Activated CD4-positive, CD25-positive, alpha-beta regulatory T cell treated with anti-CD3 and anti-CD28 coated beads, Interleukin-2, amount 50 U/mL, for 24 hours (primary cell): ENCODE results near the gene SPEN.

Experiments used
- ATAC-seq, 2 donors: fragments of 150-1000 bp; cut with Tn5 transposase; one replicate each; pipeline ENCODE4 v1.10.0; 2021; ENCODE audit warnings: mild to moderate bottlenecking in 1 of 2, moderate library complexity in 1 of 2

SPEN gene

DNA sequence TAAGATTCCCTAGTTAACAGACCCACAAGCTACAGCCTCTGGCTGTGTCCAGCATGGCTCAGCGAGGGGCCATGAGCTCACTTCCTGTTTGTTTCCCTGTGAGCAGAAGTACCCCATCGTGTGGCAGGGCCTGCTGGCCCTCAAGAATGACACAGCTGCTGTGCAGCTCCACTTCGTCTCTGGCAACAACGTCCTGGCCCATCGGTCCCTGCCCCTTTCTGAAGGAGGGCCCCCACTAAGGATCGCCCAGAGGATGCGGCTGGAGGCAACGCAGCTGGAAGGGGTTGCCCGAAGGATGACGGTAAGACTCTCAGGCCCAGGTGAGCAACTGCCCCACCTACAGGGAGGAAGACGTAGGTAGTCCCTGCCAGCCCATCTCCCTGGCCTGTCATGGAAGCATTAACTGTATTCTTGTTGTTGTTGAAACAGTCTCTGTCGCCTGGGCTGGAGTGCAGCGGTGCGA, 90.2 kb downstream of the SPEN start:
- ATAC-seq = peak in 1 of 2 donors; percentile 37

DNA sequence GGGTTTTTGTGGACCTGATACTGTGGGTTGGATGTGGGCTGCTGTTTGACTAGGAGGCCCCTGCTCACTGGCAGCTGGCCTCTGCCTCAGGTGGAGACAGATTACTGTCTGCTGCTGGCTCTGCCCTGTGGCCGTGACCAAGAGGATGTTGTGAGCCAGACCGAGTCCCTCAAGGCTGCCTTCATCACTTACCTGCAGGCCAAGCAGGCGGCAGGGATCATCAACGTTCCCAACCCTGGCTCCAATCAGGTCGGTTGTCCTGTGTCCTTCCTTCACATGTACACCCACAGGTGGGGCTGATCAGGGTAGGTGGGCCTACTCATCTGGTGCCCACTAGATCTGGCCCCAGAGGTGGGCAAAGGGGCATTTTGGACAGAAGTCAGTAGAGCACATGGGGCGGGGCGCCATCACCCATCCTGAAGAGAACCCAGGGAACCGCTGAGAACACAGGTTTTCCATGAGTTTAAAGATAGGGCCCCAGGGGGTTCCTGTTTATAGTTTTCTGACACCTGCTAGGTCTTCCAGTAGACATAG, 91.2 kb downstream of the SPEN start:
- ATAC-seq = peak in 1 of 2 donors; percentile 17

DNA sequence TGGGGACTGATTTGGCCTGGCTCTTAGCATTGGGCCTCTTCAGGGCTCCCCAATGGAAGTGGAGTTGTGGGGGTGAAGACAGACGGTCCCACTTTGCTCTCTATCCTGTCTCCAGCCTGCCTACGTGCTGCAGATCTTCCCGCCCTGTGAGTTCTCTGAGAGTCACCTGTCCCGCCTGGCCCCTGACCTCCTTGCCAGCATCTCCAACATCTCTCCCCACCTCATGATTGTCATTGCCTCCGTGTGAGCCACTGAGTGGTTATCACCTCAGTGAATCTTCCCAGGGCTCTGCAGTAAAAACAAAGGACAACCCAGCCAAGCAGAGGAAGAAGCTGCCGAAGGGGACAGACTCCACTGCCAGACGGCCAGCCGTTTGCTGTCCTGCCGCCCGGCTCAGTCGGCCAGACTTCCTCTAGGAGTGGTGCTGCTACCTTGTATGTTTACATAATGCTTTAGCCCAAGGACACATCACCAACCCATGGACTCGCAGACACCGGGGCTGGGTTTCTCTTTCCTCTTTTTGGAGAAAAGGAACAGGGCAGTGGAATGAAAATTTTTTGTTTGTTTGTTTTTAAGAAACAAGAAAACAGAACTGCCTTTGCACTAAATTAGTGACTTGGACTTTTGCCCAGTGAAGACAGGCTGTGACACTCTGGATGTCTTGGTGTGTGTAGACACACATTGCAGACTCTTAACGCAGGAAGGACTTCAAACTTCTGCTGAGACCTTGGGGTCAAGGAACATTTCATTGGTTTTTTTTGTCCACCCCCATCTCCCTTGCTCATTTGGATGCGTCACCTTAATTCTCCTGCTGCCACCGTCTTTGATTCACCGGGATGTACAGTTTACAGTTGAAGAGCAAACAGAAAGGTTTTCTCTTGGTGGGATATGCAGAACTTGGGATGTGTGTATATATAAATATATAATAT, 91.9 kb downstream of the SPEN start:
- ATAC-seq = no peak

DNA sequence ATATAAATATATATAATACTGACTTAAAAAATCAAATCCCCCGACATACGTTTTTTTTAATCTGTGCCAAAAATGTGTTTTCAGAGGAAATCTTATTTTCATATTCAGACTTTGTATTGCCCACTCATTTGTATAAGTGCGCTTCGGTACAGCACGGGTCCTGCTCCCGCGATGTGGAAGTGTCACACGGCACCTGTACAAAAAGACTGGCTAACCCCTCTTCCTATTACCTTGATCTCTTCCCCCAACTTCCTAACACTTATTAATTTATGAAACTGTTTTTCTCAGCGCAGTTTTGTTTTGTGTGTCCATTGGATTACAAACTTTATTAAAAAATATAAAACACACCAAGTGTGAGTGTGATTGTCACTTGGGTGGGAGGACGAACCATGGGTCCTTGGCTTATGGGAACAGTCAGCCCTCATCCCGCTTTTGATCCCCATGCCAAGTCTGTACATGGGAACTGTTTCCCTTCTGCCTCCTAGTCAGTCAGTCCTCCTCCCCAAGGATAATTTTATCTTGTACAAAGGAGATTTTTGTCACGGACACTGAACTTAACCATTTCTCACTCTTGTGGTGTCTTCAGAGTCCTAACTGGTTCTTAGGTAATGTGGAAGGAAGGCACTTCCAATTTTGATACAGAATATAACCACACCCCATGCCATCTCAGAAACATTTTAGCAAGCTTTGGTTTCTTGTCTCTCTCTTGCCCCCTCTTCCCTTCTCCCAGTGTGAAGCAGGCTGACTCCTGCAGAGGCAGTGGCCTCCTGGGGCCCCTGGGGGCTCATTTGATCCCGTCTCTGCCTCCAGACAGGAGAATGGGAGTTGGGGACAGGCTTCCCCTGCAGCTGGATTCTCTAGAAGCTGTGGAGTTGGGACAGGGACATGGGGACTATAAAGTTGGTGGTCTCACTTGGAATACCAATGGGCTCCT, 92.9 kb downstream of the SPEN start:
- no peak for ATAC-seq

DNA sequence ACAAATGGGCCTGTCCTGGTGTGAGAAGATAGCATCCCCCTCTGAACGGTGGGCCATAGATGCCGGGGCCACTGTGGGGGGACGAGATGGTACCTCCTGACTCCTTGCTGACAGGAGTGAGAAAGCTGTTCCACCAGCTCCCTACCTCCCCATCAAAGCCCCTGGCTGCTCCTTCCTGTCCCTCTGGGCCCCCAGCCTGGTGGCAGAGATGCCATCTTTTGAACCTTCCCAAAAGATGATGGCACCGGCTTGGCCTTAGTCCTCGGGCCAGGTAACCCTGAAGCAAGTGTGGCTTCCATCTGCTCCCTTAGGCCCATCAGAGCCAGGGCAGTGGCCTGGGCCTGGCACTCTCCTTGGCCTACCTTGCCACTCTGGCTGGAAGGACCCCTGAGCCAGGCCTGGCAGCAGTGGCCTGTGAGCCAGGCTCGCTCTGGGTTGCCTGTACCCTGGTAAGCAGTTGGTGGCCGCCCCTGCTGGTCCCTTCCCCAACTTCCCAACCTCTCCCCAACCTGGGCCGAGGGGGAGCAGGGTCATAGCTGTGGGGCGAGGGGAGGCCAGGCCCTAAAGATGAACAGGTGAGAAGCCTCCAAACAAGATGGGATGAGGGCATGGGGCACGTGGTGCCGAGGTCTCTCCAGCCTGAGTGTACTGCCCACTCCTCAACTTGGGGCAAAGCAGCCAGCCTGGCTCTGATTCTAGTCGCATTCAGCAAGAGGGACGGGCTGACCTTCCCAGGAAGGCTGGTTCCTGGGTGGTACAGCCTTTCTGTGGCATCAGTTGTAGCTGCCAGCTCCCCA, 93.7 kb downstream of the SPEN start:
- ATAC-seq = no peak

DNA sequence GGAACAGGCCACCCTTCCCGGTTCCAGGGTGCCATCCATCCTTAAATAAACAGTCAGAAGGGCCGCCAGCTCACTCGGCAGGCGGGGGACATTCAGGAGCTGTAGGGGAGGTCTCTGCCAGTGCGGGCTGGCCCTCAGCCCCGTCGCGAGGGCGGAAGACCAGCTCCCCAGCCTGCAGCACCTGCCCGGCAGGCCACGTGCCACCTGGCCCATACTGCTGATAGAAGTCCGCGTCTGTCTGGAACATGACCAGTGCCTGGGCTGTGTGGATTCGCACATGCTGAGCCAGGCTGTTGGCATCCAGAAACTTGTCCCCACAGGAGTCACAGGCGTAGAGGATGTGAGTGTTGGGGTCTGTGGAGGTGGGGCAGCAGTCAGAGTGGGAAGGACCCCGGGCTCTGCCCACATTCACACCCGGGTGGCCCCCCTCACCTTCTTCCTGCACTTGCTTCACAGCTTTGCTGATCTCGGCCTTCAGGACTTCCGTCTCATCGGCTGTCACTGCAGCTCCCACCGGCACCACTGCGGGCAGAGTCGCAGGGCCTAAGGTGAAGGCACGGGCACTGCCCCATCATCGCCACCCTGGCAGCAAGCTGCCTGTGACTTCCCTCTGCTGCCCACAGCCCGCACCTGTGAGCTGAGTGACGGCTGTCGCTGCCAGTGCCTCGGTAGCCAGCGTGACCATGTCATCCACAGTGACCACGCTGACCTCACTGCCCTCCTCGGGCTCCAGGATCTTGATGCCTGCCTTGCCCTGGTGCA, 94.6 kb downstream of the SPEN start:
- no peak for ATAC-seq

DNA sequence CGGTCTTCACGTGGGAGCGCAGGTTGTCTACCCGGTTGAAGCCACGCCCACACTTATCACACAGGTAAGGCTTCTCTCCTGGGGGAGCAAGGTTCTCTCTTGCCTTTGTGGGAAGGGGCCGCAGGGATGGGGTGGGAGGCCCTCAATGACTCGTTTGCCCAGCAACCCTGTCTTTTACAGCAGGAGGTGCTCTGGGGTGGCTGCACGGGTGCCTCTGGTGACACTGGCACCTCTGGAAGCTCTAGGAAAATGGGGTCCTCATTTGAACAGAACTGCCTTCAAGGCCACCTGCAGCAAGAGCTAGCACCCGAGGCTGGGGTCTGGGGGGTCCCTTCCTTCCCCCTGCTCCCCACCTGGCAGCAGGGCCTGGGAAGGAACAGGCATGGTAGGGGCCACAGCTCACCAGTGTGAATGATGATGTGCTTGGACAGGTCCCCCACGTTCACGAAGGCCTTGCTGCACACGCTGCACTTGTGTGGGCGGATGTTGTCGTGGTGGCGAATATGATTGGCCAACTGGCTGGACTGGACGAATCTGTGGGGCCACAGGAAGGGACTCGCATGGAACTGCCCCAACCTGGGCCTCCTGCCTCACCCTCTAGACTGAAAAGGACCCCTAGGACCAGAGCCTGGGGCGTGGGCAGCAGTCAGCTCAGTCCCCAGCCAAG, 95.3 kb downstream of the SPEN start:
- no peak for ATAC-seq

DNA sequence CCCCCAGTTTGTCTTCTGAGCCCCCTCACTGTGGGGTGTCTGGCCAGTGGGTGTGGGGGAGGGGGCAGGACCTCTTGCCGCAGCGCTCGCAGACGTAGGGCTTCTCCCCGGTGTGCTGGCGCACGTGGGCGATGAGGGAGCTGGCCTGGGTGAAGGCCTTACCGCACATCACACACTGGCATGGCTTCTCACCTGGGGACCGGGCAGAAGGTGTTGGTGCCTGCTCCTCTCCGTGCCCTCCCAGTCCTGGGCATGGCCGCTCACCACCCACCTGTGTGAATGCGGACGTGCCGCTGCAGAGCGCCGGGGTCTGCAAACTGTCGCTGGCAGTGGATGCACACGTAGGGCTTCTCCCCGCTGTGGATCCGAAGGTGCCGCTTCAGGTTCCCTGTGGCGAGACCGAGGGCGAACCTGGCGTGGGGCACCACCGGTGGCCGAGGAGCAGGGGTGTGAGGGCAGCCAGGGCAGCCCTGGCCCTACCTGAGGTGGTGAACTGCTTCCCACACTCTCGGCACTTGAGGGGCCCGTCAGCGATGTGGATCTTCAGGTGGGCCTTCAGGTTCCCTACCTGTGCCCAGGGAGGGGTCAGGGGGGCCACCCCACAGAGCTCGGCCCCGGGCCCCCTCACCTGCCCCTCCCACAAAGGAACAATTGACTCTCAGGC, 96.0 kb downstream of the SPEN start:
- no peak for ATAC-seq

DNA sequence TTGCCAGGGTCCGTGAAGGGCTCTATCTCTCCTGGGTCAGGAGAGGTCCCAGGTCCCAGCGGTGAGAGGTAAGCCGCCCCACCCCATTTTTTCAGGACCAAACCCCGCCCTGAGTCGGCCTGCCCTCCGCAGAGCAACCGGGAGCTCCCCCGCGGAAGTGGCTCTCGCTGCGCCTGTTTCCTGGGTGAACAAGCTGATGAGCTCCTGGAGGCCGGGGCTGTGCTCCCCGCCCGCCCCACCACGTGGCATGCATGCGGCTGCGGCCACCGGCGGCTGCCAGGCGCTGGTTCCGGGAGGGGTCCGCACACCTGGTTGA, 96.4 kb downstream of the SPEN start:
- no peak for ATAC-seq

DNA sequence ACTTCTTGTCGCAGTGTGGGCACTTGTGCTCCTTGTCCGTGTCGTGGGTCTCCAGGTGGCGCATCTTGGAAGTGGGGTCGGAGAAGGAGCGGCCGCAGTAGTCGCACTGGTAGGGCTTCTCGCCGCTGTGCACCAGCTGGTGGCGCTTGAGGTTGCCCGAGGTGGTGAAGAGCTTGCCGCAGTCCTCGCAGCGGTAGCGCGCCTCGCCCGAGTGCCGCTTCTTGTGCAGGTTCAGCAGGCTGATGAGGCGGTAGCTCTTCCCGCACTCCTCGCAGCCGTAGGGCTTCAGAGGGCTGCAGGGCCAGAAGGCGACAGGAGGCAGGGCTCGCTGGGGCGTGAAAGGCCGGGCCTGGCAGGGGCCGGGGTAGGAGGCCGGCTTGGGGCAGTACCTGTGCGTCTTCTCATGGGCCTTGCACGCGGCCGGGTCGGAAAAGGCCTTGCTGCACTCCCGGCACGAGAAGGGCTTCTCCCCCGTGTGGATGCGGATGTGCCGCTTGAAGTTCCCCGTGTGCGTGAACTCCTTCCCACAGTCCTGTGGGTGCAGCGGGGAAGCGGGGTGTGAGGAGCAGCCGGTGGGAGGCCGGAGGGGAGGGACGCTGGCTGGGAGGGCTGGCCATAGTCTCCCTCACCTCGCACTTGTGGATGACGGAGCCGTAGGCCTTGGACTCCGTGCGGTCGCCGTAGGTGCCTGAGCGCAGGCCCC, 97.0 kb downstream of the SPEN start:
- ATAC-seq = no peak

DNA sequence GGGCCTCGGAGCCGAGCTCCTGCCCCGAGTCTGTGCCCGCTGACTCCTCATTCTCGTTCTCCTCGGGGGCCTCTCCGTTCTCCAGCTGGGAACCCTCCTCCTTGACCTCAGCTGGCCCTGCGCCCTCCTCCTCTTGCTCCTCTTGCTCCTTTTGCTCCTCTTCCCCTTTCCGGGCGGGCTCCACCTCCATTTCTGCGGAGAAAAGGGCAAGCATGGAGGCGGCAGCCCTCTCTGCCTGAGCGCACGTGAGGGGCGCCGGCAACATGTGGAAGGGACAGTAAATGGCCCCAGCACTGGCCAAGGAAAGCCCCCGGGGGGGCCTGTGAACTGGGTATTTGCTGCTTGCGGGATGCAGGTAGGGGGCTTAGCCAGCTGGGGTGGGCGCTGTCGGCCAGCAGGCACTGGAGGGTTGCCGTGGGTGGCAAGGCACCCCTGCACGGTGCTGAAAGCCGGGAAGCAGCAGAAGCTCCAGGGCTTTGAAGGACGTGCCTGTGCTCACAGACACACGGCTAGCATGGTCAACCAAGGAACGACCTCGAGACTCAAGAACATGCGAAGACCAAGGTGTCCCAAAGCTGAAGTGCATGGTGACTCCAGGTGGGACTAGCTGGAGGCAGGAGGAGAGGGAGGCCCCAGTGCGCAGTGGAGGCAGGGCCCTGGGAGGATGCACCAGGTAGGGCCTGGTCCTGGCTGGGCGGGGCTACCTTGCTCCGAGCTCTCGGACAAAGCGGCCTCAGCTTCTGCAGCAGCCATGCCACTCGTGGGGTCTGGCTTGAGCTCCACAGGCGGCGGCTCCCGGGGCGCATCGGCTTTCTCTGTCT, 97.7 kb downstream of the SPEN start:
- no peak for ATAC-seq

DNA sequence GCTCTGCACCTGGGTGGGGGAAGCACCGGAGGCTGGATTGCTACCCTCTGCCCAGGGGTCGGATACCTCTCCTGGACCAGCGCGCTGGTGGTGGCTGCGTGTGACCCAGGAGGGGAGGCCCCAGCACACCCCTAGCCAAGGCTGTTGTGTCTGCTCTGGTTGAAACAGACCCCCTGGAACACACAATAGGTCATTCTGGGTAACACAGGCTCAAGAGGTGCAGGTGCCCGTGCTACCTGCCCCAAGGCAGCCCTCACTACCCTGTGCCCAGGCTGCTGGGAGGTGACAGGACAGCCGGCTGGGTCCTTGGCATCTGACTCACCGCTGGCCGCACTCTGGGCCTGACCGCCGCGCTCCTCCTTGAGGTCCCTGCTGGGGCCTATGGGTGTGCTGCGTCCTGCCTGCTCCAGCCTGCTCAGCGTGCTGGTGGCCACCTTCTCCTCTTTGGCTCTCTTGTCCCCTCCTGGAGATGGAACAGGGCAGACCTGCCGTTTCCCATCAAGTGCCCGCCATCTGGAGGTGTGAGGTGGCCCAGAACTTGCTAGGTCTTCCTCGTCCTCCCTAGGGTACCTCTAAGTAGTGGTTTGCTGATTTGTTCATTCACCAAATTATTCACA, 98.4 kb downstream of the SPEN start:
- no peak for ATAC-seq

DNA sequence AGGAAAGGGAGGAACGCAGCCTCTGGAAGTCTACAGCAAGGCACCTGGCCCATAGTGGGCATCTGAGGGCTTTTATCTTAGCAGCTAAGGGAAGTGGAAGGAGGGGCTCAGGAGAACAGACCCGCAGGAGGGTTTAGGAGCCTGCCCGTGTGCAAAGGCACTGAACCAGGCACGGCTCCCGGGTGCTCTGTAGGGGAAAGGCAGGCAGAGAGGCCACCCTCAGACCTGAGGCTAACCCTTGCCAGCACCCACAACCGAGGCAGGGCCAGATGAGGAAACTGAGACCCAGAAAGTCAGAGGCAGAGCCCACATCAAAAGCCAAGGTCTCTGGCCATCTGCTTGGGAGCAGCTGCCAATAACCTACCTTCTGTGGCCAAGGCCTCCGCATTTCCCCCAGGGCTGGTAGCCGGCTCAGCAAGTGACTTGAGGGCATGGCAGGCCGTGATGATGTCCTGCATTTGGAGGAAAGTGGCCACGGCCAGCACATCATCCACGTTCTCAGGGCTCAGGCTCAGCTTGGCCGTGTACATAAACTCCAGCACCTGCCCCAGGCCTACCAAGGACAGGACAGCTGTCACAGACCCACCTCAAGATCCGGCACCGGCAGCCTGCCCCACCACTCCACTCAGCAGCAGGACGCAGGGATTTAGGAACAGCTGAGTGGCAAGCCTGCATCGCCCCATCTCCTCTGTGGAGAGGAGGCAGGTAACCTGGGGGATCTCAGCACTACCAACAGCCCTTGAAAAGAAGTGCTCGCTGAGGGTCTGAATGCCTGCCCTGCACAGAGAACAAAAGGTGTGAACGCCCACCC, 99.3 kb downstream of the SPEN start:
- no peak for ATAC-seq

DNA sequence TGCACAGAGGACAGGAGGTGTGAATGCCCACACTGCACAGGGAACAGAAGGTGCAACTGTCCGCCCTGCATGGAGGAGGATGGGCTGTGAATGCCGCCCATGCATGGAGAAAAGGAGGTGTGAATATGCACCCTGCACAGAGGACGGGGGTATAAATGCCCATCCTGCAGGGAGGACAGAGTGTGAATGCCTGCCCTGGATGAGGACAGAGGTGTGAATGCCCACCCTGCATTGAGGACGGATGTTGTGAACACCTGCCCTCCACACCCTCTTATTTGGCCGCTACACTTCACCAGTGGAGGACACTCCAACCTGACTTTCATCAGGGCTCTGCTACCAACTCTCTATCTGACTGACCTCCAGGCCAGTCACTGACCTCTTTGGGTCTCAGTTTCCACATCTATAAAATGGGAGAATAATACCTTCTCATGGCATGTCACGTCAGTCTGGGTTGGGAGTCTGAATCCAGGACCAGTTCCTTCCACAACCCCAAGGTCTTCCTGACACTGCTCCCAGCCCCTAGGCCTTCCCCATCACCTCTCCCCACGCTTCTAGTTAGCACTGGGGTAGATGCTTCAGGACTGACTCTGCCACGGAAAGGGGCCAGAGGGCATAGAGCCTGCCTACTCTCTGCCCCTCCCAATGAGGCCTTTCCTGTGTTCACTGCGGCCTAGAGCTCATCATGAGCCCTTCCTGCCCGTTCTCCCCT, 100.0 kb downstream of the SPEN start:
- ATAC-seq = no peak

DNA sequence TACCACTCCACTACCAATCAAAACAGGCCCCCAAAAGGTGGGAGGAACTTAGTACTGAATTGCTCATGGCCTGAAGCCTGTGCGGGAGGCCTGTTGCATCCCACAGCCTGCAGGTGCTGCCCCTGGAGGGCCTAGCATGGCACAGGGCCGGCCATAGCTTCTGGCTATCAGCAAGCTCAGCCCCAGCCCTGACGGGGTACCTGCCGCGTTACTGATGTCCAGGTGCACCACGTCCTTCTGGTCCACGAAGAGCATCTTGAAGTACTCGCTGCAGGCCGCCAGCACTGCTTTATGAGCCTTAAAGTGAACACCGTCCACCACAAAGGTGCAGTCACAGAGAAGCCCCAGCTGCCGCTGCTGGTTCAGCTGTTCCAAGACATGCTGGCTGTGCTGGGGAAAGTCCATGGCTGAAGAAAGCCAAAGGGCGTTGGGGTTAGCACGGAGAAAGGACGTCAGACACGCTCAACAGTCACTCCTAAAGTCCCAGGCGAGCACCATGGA, 100.6 kb downstream of the SPEN start:
- ATAC-seq = no peak

DNA sequence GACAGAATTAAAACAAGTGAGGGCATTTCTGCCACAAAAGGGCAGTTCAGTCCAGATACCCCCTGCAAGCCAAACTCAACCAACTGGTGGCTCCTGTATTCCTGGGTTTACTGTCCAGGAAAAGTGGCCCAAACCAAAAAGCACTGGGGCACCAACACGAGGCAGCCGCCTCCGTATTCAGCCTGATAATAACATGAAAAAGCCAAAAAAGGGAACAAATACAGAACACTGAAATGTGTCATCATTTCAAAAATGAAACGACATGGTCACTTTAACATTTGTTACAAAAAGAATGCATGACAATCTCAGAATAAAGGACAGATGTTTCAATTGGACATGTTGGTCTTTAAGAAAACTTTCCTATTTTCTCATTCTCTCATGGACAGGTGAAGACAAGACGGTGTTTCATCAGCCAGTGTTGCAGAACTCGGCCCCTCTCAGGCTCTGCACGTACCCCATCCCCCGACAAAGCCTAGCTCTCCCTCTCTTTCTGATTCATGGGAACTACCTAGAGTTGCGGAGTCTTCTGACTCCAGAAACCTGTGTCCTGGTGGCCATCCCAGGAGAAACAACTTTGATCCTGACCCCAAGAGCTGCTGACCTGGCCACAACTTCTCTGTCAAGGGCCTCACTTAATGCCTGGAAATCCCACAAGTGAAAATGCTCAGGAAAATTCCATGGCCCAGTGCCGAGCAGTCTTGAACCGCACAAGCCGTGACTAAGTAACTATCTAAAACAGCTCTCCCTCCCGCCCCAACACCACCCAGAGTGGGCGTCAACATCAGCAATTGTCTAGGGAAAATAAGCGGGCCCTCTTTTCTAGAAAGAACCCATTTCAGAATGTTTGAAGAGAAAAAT, 101.3 kb downstream of the SPEN start:
- ATAC-seq = peak; percentile 15 to 21
